HG03159 (cell line): Measurements from ENCODE around the gene LRIT1.

Experiments used
- ATAC-seq: cut with Tn5 transposase; IDR thresholded peaks from one replicate; pipeline ENCODE4 v1.9.1; 2021; ENCODE audit warnings: mild to moderate bottlenecking, moderate library complexity; ENCODE audit not compliant: unreplicated experiment

LRIT1 gene

DNA sequence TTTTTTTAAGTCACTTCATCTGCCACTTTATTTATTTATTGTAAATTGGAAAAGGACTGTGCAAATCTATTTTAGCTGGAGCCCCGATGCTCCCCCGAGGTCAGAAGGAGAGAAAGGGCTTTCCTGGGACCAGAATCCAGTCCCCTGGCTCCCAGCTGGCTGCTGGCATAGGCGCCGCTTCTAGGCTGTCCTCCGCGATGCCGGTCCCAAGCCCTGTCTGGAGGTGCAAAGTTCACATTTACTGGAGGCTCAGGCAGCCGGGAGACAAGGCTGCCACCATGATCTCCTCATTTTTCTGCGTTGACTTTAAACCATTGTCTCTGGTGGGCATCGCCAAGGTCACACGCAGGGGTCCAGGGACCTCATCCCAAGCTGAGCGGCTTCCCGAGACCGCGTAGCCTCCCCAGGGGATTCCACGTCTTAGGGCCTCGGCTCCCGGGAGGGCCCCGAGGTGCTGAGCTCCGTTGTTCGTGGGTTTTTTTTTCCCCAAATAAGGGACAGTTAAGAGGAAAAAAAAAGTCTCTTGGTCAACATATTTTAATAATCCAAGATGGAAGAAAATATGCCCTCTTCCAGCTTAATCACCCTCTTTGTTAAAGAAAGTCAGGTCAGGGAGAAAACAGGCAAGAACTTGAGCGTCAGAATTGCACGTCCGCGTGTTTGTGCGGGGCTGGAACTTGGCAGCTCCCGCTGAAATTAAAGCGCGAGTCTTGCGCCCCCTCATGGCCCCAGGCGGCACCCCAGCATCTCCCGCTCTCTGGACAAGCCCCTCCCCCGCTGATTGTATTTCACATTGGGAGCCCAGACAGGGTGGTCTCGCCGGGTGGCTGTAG is 15.4 kb upstream of the LRIT1 start:
- ATAC-seq: peak; percentile 58

DNA sequence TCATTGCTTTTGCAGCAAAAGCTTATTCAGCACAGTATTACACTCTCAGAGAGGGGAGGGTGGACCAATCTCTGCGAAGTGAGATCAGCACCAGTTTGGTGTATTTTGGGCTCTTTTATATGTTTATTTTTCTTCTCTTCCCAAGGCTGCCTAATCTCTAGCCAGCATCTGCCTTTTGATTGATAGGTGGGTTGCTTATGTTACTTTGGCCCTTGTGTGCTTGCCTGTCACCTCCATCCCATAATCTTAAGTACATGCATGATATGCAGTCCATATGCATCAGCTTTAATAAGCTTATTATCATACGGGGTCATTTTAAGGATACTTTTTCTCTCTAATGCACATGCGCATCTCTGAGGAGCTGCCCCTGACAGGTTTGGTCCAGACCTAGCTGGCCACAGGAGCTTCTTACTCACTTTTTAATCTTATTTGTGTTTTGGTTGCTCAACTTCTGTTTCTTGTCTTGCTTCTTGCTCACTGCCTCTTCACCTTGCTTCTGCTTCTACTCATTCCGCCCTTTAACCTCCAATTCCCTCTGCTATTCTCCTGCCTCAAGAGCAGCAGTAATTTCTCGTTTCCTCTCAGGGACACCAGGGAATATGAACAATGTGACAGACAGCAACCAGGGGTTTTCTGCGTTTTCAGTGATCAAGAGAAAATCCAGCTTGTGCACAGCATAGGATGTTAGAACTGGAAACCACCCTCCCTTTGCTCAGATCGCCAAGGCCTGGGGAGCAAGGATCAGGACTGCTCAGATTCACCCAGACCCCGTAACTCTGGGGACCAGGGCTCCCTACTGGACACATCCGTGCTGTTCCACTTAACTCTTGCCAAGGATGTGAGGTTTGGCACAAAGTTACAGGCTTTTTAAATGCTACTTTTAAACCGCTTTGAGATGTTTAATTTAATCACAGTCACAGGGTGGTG is 13.5 kb upstream of the LRIT1 start:
- no peak for ATAC-seq

DNA sequence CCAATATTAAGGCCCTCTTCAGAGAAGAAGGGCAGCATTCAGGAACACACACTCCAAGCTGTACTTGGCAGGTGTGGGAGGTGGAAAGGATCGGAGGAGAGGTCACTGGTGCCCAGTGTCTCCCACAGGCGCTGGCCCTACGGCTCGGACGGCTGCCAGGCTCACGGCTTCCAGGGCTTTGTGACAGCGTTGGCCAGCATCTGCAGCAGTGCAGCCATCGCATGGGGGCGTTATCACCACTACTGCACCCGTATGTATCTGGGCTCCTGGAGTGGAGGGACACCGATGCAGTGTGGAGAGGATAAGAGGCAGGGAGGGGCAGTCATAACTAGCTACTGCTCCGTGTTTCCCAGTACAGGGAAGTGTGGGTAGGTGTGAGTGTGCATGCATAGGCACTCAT is 7.4 kb upstream of the LRIT1 start:
- ATAC-seq: no peak

DNA sequence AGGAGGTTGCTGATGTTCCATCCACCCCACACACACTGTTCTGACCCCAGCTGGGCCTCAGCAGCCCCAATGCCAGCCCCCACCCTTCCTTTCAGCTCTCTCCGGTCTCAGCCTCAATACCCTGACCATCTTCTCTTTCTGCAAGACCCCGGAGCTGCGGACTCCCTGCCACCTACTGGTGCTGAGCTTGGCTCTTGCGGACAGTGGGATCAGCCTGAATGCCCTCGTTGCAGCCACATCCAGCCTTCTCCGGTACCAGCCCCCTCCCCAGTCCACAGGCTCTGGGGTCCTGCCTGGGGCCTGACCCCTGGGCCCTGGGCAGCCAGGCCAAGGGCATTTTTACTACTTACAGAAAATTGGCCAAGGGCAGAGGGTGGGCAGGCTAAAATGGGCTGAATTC is 6.2 kb upstream of the LRIT1 start:
- no peak for ATAC-seq

DNA sequence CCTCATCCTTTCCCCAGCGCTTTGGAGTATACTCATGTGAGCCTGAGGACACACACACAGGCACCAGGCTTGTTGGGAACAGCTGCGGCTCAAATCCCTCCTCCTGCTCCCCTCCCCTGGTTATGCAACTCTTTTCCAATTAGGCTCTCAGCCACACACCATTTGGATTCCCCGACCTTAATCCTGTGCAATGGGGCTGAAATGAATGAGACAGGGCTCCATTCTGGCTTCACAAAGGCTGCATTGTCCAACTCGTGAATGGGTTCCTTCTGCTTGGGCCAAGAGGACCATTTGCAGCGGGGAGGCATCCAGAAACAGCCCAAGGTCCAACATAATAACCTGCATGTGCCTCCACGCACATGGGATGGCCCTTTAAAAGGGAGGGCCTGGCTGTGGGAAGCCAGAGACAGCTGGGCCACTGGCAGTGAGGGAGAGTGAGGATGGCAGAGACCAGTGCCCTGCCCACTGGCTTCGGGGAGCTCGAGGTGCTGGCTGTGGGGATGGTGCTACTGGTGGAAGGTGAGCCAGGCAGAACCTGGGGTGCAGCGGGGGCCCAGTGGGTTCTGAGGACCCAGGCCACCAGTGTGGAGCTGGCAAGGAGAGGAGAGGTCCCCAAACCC is 3.4 kb upstream of the LRIT1 start, which contains the start of gene RGR:
TSS of gene RGR (plus strand) at position 403 of the 620 bp plus-strand sequence. CDS start at position 441, 38 bp downstream.
- no peak for ATAC-seq

DNA sequence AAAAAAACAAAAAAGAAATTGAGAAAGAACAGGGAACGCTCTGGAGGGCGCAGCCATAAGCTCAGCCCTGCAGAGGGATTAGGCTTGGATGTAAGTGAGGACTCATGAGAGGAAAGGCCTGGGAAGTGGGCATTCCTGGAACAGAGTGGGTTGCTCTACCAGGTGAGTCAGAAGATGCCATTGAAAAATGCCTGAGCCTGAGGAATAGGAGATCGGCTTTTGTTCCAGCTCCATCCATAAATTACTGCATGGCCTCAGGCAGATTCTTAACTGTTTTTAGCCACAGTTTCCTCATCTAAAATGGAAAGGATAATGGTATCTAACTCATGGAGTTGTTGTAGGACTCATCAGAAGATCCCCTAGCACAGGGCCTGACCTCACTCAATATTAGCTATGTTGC is 2.4 kb upstream of the LRIT1 start:
- ATAC-seq: no peak

DNA sequence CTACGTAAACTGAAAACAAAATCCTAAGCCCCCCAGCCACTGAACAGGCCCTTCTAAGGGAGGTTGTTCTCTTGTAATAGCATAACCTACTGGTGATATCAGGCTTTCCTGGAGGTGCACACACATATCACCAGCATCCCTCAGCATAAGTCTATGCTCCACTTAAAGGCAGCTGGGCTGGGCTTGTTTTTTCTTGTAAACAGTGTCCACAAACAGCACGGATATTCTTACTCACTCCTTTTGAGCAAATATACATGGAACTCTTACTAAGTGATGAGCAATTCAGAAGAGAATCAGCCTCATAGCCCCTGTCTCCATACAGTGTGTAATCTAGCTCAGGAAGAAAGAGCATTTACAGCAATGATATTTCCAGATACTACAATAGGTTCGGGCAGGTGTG is 2.4 kb downstream of the LRIT1 start:
- no peak for ATAC-seq

DNA sequence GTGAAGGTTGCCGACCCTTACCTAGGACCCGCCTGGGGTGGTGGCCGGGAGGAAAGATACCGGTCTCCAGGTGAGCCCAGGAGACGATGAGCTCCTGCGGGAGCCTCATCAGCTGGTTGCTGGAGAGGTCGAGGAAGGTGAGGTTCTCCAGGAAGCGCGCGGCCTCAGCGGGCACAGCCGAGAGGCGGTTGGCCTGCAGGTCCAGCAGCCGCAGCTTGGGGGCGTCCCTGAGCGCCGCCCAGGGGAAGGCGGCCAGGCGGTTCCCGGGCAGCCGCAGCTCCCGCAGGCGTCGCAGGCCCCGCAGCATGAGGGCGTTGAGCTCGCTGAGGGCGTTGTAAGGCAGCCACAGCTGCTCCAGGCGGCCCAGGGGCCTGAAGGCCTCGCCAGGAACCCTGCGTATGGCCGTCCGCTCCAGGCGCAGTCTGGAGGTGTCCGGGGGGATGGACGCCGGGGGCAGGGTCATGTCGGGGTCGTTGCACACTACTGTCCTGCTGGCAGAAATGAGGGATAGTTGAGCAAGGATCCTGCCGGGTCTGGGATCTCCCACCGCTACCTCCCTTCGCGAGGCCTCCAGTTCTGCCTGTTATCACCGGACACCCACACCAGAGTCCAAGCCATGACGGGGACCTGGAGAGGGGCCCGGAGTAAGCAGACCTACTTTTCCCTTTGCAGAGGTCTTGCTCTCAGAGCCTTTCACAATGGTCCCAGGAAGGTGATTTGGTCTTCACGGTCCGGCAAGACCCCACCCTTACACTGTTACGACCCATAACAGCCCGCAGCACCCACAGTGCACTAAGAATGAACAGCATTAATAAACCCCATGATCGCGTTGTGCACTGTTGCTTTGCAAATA is 3.9 kb downstream of the LRIT1 start:
- ATAC-seq: no peak

DNA sequence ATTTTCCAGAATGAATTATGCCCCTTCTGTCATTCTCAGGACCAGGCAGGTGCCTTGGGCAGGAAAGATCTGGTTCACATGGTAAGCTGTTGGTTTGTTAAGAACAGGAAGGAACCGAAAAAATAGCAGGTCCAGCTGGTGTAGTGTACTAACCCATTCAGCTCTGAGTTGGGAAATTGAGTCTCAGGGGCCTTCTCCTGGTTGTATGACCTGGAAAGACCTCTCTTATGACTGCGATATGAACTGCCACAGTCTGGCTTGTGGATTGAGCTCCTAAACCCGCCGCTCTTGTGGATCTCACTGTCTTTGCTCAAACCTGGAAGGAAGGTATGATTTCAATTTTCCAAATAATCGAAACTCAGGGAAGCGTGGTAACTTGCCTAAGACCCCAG is 4.5 kb downstream of the LRIT1 start:
- no peak for ATAC-seq

DNA sequence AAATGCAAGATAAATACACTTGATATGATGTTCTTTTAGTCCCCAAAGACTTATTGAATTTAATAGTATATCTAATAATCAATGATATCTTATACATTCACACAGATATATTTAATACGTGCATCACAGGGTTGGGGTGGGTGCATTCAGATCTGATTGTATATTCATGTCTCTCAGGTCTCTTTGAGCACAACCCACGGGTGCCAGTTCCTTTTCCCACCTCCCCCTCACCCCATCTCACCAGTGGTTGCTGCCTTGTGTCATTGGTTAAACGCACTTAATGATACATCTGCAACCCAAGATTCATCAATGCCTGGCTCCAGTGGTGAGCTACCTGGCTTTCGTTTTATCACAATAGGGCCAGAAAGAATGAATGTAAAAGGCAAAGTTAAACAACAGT is 6.2 kb downstream of the LRIT1 start:
- ATAC-seq: no peak

DNA sequence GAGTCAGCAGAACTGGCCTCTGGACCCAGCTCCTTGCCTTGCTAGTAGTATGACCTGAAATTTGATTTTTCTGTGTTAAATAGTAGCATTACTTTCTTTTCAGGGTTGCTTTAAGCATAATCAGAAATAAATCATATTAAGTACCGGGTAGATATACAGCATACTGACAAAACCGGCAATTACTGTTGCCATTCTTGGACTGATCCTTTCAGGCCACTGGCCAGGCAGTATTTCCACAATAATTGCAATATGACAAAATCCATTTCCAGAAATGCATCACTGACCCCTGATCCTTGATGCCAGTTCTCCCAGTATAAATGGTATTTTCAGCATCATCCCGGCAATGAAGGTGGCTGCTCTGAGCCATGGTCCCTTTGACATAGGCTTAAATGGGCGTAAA is 6.9 kb downstream of the LRIT1 start:
- ATAC-seq: no peak

DNA sequence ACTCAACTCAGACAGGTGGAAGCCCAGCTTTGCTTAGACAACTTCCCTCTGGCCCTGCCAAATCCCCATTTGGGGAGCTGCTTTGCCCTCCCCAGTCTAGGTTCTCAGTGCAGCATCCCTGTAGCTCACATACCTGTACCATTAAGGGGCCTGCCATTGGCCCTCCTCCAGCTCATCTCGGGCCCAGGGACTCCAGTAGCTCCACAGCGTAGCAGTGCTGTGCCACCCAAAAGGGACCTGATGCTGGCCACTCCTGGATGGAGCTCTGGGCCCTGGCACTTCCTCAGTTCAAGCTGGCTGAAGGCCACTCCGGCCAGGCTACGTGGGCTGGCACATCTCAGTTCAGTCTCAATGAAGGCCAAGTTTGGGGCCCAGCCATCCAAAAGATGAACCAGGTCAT is 7.4 kb downstream of the LRIT1 start:
- ATAC-seq: no peak

DNA sequence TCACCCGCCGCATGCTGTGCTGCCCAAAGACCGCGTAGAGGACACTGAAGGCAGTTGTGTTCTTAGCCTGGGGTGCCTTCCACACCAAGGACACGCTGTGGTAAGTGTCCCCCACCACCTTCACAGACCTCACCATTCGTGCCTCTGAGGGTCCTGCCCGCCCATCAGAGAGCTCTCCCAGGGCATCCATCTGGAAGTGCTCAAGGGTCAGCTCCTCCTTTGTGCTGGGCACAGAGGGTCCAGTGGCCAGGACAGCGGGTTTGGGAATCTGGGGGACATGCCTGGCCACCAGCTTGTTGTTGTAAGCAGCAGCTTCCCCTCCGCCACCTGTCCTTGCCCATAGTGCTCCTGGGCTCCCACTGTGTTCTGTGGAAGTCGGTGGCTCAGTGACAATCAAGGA is 9.0 kb downstream of the LRIT1 start:
- ATAC-seq: no peak

DNA sequence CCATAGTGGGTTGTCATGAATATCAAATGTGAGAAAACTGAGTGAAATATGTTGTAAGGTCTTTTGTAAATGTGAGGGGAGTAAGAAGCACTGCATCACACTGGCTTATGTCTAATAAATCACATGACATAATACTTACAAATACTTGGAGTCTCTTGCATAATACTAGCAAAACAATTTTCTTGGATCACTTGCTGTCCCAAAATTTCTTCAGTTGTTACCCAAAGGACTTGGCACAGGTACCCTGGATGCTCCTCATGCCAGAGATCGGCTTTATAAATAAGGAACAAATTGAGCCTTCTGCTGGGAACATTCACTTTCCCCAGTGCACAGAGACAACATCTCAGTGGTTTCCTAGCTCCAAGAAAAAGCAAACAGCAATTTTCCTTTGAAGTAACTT is 11.0 kb downstream of the LRIT1 start:
- ATAC-seq: no peak

DNA sequence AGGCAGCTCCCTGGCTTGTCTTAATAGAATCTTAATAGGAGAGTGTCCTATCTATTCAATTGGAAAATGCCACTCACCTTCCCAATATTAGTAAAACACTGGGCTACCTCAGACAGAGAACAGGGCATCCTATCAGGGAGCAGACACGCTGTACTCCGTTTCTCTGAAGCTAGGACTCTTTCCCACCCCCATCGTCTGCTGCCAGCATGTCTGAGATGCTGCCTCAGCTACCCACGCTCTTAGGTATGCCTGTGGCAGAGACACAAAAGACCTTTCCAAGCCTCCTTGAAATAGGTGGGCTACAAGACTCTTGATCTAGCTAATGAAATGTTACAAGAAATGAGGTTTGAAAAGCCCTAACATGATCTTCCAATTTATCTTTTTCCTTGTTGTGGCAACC is 13.5 kb downstream of the LRIT1 start:
- ATAC-seq: no peak

DNA sequence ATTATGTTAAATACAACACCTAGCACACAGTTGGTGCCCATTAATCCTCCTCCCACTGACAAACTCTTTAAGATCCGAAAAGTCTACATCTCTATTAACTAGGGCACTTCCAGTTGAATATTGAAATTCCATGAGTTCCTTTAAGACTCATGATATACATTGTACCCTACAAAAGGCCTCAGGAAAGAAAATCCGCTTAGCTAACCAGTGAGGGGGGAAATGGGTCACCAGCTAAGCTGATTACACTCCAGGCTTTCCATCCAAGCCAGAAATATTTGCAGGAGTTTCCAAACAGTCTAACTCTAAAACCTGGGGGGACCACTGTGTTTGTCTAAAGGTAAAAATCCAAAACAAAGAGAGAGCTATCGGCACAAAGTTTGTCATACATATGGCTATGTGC is 14.7 kb downstream of the LRIT1 start:
- ATAC-seq: no peak

DNA sequence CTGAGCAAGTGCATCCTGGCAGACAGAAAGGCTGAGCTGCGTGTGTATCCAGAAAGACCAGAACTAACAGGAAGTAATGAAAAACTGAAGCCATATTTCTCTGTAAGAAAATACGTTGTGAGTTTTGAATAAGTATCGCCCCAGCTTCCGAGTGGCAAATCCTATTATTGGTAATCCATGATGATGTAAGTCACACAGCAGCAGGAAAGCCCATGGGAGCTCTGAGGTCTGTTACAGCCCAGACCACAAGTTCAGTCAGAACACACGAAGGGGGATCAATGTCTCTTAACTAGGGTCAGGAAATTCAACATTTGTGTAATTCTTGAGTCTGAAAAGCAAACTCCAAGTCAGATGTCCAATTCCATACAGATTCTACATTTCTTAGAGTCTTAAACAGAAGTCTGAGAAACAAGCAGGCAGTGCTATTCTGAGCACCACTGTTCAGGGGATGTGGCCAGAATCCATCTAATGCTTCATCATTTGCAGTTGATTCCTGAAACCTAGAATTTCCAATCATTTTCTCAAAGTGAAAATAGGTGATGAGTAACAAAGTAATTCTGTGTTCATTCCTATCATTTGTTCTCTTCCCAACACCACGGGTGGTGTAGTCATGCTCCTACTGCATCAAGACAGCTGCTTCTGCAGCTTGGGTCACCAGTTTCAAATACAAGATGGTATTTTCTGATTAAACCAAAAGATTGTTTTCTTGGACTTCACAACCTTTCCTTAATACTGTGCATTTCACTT is 15.7 kb downstream of the LRIT1 start, which contains the start of gene LRIT2:
TSS of gene LRIT2 (minus strand) at position 118 of the 747 bp plus-strand sequence. CDS start at position 94, 24 bp downstream.
- ATAC-seq: no peak

DNA sequence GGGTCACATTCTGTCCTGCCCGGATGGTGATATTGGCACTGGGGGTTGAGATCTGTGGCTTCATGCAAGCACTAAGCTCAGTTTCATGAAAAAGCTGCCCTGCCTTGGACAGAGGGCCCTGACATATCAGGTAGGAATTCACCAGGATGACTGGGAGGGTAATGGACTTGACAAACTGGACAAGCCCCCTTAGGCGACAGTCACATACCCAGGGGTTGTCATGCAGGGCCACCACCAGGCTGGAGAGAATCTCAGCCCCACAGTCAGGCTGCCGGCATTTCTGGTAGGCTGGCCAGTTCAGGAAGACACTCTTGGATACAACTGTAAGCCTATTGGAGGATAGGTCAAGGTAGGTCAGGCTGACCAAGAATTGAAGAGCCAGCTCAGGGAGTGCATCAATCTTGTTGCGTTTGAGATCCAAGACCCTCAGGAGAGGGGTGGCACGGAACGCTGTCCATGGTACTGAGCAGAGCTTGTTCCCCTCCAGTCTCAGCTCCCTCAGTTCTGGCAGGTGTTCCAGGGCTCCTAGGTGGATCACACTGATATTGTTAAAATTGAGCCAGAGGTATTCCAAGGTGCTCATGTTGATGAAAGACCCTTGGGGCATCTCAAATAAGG is 16.8 kb downstream of the LRIT1 start:
- no peak for ATAC-seq

DNA sequence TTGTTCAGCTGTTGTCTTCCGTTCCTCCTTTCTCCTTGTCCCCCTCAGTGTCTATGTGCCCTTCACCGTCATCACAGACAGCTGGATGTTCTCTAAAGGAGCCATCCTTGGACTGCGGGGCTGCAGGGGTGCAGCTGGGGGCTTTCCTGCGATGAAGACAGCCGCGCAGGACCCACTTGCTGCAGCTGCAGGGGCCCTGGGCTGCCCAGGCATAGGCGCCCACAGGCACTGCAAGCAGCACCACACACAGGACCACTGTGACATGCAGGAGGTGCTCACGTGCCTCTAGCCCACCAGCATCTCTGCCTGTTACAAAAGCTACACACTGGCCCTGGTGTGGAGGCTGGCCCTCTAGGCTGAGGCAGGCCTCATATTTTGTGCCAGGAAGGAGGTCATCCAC is 19.4 kb downstream of the LRIT1 start:
- no peak for ATAC-seq
